Hepatocyte (in vitro differentiated cells): ENCODE results near the gene GPR155. TPM values are rescaled to one million over a fixed set of nuclear protein-coding genes. Genes with fewer than 3 reads are reported as not detected.

Source experiments
- DNase-seq: peaks from one replicate; pipeline ENCODE4 v3.0.0-alpha.2; 2016; ENCODE audit warnings: low spot score
- H2AFZ ChIP-seq: fragments of 200-600 bp; sonication (generic); 2 replicates; pipeline ENCODE4 v1.6.0; 2016; ENCODE audit warnings: antibody characterized with exemption, mild to moderate bottlenecking
- H3K27ac ChIP-seq: fragments of 200-600 bp; sonication (generic); 2 replicates; pipeline ENCODE4 v1.5.1; 2016; ENCODE audit warnings: mild to moderate bottlenecking
- H3K27me3 ChIP-seq: fragments of 200-600 bp; sonication (generic); 2 replicates; pipeline ENCODE4 v1.6.1; 2016
- H3K36me3 ChIP-seq: fragments of 200-600 bp; sonication (generic); replicated peaks from 2 replicates; pipeline ENCODE4 v1.5.1; 2016; ENCODE audit warnings: low read depth; ENCODE audit not compliant: insufficient read depth
- H3K4me1 ChIP-seq: fragments of 200-600 bp; sonication (generic); 2 replicates; pipeline ENCODE4 v1.5.1; 2016; ENCODE audit warnings: mild to moderate bottlenecking, moderate library complexity; ENCODE audit not compliant: insufficient read depth
- H3K4me2 ChIP-seq: fragments of 200-600 bp; sonication (generic); 2 replicates; pipeline ENCODE4 v1.6.0; 2016
- H3K4me3 ChIP-seq: fragments of 200-600 bp; sonication (generic); 2 replicates; pipeline ENCODE4 v1.5.1; 2016; ENCODE audit warnings: mild to moderate bottlenecking
- H3K79me2 ChIP-seq: fragments of 200-600 bp; sonication (generic); 2 replicates; pipeline ENCODE4 v1.6.0; 2017; ENCODE audit warnings: mild to moderate bottlenecking
- H3K9me2 ChIP-seq: fragments of 200-600 bp; sonication (generic); replicated peaks from 2 replicates; pipeline ENCODE4 v1.6.0; 2017; ENCODE audit warnings: mild to moderate bottlenecking; ENCODE audit not compliant: insufficient read depth
- H3K9me3 ChIP-seq: fragments of 200-600 bp; sonication (generic); 2 replicates; pipeline ENCODE4 v1.5.1; 2016; ENCODE audit warnings: low read depth, mild to moderate bottlenecking
- H4K20me1 ChIP-seq: fragments of 200-600 bp; sonication (generic); 2 replicates; pipeline ENCODE4 v1.6.0; 2016; ENCODE audit warnings: mild to moderate bottlenecking; ENCODE audit not compliant: insufficient read depth, poor library complexity, severe bottlenecking
- EZH2 ChIP-seq: fragments of 200-600 bp; sonication (generic); IDR thresholded peaks from 2 replicates; pipeline ENCODE4 v1.6.1; 2016; ENCODE audit warnings: antibody characterized with exemption, mild to moderate bottlenecking, borderline replicate concordance
- EZH2phosphoT487 ChIP-seq: fragments of 200-600 bp; sonication (generic); IDR thresholded peaks from one replicate; pipeline ENCODE4 v1.6.1; 2018; ENCODE audit warnings: antibody characterized with exemption, mild to moderate bottlenecking, low read depth, moderate library complexity; ENCODE audit not compliant: unreplicated experiment, severe bottlenecking
- WGBS: methylation state at CpG from one replicate; pipeline ENCODE4 v1.1.6; 2016; ENCODE audit warnings: low lambda C conversion rate; ENCODE audit errors: missing lambda C conversion rate; 5-methylcytosine and 5-hydroxymethylcytosine counted together
- polyA plus RNA-seq: library from polyadenylated mRNA; unstranded; fragments of >200 nt; fragmentation: Nextera tagmentation; extraction: Ambion mirVana; gene quantifications from 2 replicates; pipeline ENCODE4 v1.2.1, GENCODE V29; 2016
- total RNA-seq: library from RNA; depleted of rRNA; stranded (reverse); fragments of >200 nt; gene quantifications from 2 replicates; pipeline ENCODE4 v1.2.3, GENCODE V29; 2014
- TF ChIP-seq, protein P1 (sequence below): fragments of 200-600 bp; sonication (generic); IDR thresholded peaks from 2 replicates; pipeline ENCODE4 v1.5.1; 2016; ENCODE audit warnings: antibody characterized with exemption, mild to moderate bottlenecking; ENCODE audit not compliant: poor library complexity

The GPR155 gene
- total and polyA plus RNA-seq, 2 experiments from 2014 or later, result 26.1 to 30.0 TPM

DNA sequence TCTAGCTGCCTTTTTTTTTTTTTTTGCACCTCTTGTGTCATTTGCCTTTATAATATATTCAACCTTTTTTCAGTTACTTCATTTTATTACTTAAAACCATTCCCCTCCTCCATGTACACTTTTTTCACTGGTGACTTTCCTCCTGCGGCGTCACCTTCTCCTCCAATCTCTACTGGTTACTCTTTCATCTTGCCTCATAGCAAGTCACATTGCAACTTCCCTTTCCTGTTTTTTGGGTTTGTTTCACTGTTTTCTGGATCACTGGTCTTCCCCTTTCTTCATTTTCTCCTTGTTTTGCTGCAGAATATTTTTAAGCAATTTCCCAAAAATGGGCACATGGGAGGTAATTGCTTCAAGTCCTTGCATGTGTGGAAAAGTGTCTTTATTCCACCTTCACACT lies 37.7 kb upstream of the GPR155 start:
- WGBS, result 97% methylated on average over 2 of the region's 2 CpGs
- no peaks in the 10 kb centered on the region for H3K4me1 ChIP-seq
- H3K4me3 ChIP-seq, result no peak overlapping the region
- no peaks in the 10 kb centered on the region for H3K9me2 ChIP-seq
- H3K79me2 ChIP-seq, result no peaks in the 10 kb centered on the region
- no peak overlapping the region for H3K27ac ChIP-seq
- no peaks in the 10 kb centered on the region for H3K36me3 ChIP-seq
- no peaks in the 10 kb centered on the region for H3K27me3 ChIP-seq
- no peaks in the 10 kb centered on the region for H3K9me3 ChIP-seq
- H4K20me1 ChIP-seq, result no peaks in the 10 kb centered on the region
- H3K4me2 ChIP-seq, result no peak overlapping the region
- DNase-seq, result no peak
- no peak overlapping the region for H2AFZ ChIP-seq
- no peak for TF ChIP-seq EZH2phosphoT487

DNA sequence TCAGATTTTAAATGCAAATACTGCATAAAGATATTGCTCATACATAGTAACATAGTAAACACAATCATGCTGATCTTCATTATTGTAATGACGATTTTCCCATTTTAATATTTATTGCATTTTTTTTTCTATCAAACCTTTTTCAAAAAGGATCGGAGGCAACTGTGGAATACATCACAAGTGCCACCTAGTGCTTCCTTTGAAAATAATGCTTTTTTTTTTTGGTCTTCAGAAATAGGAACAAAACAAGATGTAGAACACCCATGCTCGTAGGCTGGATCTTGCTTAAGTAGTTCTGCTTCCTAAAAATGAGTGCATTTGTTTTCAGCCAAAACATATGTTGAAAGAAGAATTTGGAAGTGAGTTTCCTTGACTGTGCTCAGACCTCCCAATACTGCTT lies 35.7 kb upstream of the GPR155 start:
- no peaks in the 10 kb centered on the region for H3K9me3 ChIP-seq
- WGBS, result 59% methylated on average over 3 of the region's 3 CpGs
- no peak for DNase-seq
- H2AFZ ChIP-seq, result no peak overlapping the region
- H3K9me2 ChIP-seq, result no peaks in the 10 kb centered on the region
- H3K4me3 ChIP-seq, result no peak overlapping the region
- no peaks in the 10 kb centered on the region for H3K4me1 ChIP-seq
- no peaks in the 10 kb centered on the region for H3K27me3 ChIP-seq
- H3K4me2 ChIP-seq, result no peak overlapping the region
- no peak for TF ChIP-seq EZH2phosphoT487
- TF ChIP-seq, protein P1, sequence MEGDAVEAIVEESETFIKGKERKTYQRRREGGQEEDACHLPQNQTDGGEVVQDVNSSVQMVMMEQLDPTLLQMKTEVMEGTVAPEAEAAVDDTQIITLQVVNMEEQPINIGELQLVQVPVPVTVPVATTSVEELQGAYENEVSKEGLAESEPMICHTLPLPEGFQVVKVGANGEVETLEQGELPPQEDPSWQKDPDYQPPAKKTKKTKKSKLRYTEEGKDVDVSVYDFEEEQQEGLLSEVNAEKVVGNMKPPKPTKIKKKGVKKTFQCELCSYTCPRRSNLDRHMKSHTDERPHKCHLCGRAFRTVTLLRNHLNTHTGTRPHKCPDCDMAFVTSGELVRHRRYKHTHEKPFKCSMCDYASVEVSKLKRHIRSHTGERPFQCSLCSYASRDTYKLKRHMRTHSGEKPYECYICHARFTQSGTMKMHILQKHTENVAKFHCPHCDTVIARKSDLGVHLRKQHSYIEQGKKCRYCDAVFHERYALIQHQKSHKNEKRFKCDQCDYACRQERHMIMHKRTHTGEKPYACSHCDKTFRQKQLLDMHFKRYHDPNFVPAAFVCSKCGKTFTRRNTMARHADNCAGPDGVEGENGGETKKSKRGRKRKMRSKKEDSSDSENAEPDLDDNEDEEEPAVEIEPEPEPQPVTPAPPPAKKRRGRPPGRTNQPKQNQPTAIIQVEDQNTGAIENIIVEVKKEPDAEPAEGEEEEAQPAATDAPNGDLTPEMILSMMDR, result peak; percentile 45
- no peaks in the 10 kb centered on the region for H3K36me3 ChIP-seq
- H3K79me2 ChIP-seq, result no peaks in the 10 kb centered on the region
- no peak overlapping the region for H3K27ac ChIP-seq
- no peaks in the 10 kb centered on the region for H4K20me1 ChIP-seq

DNA sequence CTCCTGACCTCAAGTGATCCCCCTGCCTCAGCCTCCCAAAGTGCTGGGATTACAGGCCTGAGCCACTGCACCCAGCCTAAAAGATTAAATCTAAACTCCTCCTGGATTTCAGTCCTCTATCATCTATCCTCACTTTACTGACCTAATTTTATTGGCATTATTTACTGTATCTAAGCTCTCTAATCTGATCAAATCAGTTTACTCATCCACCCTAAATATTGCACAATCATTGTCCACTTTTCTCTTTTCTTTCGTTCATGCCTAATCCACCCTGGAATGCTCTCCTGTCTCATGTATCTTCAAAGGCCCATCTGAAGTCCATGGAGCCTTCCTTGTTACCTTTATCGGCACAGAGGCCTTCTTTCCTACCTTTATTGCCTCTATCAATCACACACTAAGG lies 31.6 kb upstream of the GPR155 start:
- no peaks in the 10 kb centered on the region for H3K36me3 ChIP-seq
- H2AFZ ChIP-seq, result no peak overlapping the region
- H3K79me2 ChIP-seq, result no peaks in the 10 kb centered on the region
- H4K20me1 ChIP-seq, result no peaks in the 10 kb centered on the region
- DNase-seq, result no peak
- no peaks in the 10 kb centered on the region for H3K4me1 ChIP-seq
- no peak for TF ChIP-seq EZH2phosphoT487
- TF ChIP-seq EZH2, result no peak
- TF ChIP-seq, protein P1, result no peak
- H3K4me2 ChIP-seq, result no peak overlapping the region
- no peaks in the 10 kb centered on the region for H3K9me2 ChIP-seq
- WGBS, result 73% methylated on average over 2 of the region's 2 CpGs
- H3K27me3 ChIP-seq, result no peaks in the 10 kb centered on the region
- H3K9me3 ChIP-seq, result no peaks in the 10 kb centered on the region
- H3K27ac ChIP-seq, result no peak overlapping the region
- H3K4me3 ChIP-seq, result no peak overlapping the region

DNA sequence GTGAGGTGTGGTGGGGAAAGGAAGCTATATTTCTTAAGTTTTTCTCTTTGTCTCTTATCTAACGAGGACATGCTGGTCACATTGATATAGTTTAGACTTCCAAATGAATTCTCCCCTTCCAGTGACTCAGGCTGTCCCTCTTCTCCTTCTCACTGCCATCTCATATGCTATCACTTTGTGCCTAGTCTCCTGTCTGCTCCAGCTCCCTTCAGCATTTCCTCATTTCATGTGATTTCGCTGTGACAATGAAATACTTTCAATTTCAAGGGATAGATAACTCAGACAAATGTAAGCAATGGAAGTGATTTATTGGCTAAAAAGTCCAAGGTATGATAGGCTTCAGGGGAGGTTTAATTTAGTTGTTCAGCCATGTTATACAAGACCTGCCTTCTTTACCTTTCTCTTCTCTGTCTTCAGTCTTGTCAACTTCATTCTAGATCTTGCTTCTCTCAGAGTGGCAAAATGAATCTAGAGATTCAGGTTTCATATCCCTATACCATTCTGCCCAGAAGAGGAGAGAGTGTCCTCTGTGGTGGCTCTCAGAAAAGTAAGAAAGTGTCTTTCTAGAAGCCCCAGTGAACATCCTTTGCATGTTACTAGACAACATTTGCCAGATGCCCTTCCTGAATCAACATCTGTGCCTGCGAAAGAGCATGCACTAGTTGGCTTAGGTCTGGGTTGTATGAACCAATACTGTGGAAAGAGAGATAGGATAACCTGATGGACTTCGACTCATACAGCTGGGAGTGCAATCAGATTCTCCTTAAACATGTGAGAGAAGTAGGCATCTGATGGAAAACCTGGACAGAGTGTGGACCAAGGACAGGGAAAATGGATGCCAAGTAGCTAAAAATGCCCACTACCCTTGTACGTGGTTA lies 29.9 kb upstream of the GPR155 start:
- no peak overlapping the region for H2AFZ ChIP-seq
- H3K9me3 ChIP-seq, result no peaks in the 10 kb centered on the region
- DNase-seq, result no peak
- TF ChIP-seq EZH2phosphoT487 (no peak), EZH2 (no peak)
- TF ChIP-seq, protein P1, result no peak
- H3K27me3 ChIP-seq, result no peaks in the 10 kb centered on the region
- WGBS, result 79% methylated on average over 5 of the region's 5 CpGs
- H3K36me3 ChIP-seq, result no peaks in the 10 kb centered on the region
- H3K4me3 ChIP-seq, result no peak overlapping the region
- no peaks in the 10 kb centered on the region for H3K9me2 ChIP-seq
- no peaks in the 10 kb centered on the region for H3K4me1 ChIP-seq
- H3K27ac ChIP-seq, result no peak overlapping the region
- no peaks in the 10 kb centered on the region for H3K79me2 ChIP-seq
- no peak overlapping the region for H3K4me2 ChIP-seq
- no peaks in the 10 kb centered on the region for H4K20me1 ChIP-seq
